Mucosa of descending colon (tissue), 3 donors: Measurements from ENCODE around the gene PKIG. TPM values are rescaled to one million over a fixed set of nuclear protein-coding genes. Genes with fewer than 3 reads are reported as not detected.

ENCODE experiments used
- ATAC-seq: fragments of 200-7000 bp; cut with Tn5 transposase; one replicate; pipeline ENCODE4 v1.9.1; 2020; ENCODE audit warnings: mild to moderate bottlenecking, moderate library complexity
- DNase-seq, 3 donors: peaks; one replicate each; pipeline ENCODE4 v3.0.0-alpha.2; 2020
- H3K36me3 ChIP-seq: fragments of 200-600 bp; one replicate; pipeline ENCODE4 v1.8.0; 2021; ENCODE audit warnings: low read depth, mild to moderate bottlenecking
- H3K4me1 ChIP-seq: fragments of 200-600 bp; one replicate; pipeline ENCODE4 v1.8.0; 2021; ENCODE audit warnings: low read depth, mild to moderate bottlenecking
- H3K4me3 ChIP-seq: fragments of 200-600 bp; one replicate; pipeline ENCODE4 v1.8.0; 2021; ENCODE audit warnings: mild to moderate bottlenecking
- H3K9me3 ChIP-seq: fragments of 200-600 bp; one replicate; pipeline ENCODE4 v1.8.0; 2021; ENCODE audit warnings: mild to moderate bottlenecking
- intact Hi-C, 2 donors: fragments of 100-400 bp; cut with DNase I in 1 of 2; cut with micrococcal nuclease in 1 of 2; formaldehyde crosslinking; loops; one replicate each; pipeline versions ENCODE4 v1.11.0 to v1.11.1; 2022; cut with DNase I, micrococcal nuclease
- total RNA-seq, 3 donors: library from RNA; stranded (reverse); fragmentation: NEBNext Ultra II Directional in 2 of 3; extraction: Animal tissue kit (Norgen Biotek cat#: 25700) in 2 of 3; gene quantifications; one replicate each; pipeline versions ENCODE4 v1.2.1 to v1.2.4, GENCODE V29; 2021 to 2023
- TF ChIP-seq, protein P1 (sequence below): fragments of 200-600 bp; IDR thresholded peaks from one replicate; pipeline ENCODE4 v1.8.0; 2022; ENCODE audit warnings: antibody characterized with exemption, mild to moderate bottlenecking
- donor health status: DM: no; HTN: no; CAD: no; lungs with moderate emphysema.
- donor health status: DM: no; HTN: no; CAD: no.
- donor health status: DM: no; HTN: yes; CAD: no.

Gene PKIG
- total RNA-seq, 3 donors from 2014 or later: 39.9 to 101 (median 42.4) TPM

DNA sequence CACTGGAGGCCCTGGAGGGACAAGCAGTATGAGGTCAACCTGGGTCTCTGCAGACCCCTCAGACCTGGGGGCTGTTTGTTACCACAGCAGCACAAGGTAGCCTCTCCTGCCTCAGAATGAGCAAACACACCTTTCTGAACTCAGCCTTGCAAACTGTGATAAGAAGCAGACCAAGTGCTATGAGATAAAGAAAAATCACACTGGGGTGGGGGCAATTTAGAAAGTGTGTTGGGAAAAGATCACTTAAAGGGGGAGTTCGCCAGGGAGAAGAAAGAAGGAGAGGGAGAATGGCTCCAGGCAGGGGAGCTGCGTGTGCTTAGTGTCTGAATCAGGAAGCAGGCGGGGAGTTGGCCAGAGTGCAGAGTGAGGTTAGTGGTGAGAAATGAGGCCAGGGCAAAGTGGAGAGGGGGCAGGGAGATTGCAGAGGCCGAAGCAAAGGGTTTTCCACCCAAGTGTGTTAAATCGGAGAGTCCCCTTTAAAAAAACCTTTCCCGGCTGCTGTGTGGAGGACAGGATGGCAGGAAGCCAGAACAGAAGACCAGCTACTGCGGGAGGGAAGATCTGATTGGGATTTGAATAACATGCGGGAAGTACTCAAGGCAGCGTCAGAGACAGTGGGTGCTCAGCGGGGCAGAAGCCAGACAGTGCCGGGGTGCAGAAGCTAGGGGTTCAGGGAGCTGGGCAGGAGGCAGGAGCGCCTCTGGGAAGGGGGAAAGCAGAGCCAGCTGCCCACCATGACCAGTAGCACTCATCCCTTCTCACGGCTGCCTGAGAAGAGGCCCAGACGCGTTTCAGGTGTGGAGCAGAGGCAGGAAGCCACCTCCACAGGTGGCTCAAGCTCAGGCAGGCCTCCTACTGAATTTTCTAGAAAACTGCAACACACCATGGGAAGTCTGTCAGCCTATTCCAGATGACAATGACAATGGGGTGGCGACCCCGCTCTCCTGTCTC, 60.1 kb downstream of the PKIG start:
- H3K36me3 ChIP-seq: no peaks in the 10 kb centered on the region
- ATAC-seq (peak; percentile 81), DNase-seq (peak; percentile 66 to 79 (median 74))
- TF ChIP-seq, protein P1, sequence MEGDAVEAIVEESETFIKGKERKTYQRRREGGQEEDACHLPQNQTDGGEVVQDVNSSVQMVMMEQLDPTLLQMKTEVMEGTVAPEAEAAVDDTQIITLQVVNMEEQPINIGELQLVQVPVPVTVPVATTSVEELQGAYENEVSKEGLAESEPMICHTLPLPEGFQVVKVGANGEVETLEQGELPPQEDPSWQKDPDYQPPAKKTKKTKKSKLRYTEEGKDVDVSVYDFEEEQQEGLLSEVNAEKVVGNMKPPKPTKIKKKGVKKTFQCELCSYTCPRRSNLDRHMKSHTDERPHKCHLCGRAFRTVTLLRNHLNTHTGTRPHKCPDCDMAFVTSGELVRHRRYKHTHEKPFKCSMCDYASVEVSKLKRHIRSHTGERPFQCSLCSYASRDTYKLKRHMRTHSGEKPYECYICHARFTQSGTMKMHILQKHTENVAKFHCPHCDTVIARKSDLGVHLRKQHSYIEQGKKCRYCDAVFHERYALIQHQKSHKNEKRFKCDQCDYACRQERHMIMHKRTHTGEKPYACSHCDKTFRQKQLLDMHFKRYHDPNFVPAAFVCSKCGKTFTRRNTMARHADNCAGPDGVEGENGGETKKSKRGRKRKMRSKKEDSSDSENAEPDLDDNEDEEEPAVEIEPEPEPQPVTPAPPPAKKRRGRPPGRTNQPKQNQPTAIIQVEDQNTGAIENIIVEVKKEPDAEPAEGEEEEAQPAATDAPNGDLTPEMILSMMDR: no peak
- H3K9me3 ChIP-seq: no peaks in the 10 kb centered on the region
- peaks cover 23% of the 10 kb centered on the region for H3K4me1 ChIP-seq
- H3K4me3 ChIP-seq: no peak overlapping the region
- intact Hi-C loops: no loop called here

DNA sequence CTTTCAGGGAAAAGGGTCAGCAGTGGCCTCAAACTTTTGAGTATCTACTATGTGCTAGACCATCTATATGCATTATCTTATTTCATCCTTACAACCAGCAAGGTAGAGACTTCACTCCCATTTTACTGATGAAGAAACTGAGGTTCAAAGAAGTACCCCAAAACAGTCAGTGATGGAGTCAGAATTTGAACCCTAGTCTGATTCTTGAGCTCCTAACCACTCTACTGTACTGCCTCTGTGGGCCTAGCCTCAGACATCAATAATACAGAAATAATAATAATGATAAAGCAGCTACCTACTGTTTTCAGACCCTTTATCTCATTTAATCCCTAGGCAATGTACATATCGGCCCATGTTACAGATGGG, 60.8 kb downstream of the PKIG start:
- H3K4me1 ChIP-seq: peaks cover 23% of the 10 kb centered on the region
- no peak overlapping the region for H3K4me3 ChIP-seq
- TF ChIP-seq, protein P1: no peak
- H3K9me3 ChIP-seq: no peaks in the 10 kb centered on the region
- intact Hi-C loops: no loop called here
- ATAC-seq (no peak), DNase-seq (no peak)
- H3K36me3 ChIP-seq: no peaks in the 10 kb centered on the region

DNA sequence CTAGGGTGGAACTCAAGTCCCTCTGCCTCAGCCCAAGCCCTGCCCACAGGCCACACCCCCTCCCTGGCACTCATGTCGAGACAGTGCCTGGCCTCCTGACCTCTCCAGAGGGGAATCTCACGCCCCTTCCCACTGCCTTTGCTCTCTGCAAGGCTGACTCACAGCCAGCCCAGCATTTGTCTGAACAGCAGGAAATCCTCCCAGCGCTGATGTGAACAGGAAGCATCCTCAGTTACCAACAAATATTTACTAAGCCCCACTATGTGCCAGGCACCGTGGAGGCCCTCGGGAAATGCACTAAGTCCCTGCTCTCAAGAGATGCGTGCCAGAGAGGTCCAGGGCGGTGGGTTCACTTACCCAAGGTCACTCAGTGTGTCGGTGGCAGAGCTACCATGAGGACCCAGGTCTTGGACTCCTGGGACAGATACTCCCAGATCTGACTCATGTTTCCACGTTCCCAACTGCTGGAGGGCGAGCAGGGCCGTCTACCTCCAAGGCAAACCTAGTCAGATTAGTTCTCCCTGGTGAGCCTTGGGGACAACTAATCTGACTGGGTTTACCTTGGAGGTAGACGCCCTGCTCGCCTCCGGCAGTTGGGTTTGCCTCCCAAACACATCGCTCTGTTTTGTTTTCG, 61.3 kb downstream of the PKIG start:
- H3K9me3 ChIP-seq: no peaks in the 10 kb centered on the region
- intact Hi-C loops: no loop called here
- DNase-seq (peak; percentile 46 to 82 (median 54)), ATAC-seq (peak; percentile 22)
- H3K36me3 ChIP-seq: no peaks in the 10 kb centered on the region
- no peak overlapping the region for H3K4me3 ChIP-seq
- TF ChIP-seq, protein P1: no peak
- H3K4me1 ChIP-seq: peaks cover 23% of the 10 kb centered on the region

DNA sequence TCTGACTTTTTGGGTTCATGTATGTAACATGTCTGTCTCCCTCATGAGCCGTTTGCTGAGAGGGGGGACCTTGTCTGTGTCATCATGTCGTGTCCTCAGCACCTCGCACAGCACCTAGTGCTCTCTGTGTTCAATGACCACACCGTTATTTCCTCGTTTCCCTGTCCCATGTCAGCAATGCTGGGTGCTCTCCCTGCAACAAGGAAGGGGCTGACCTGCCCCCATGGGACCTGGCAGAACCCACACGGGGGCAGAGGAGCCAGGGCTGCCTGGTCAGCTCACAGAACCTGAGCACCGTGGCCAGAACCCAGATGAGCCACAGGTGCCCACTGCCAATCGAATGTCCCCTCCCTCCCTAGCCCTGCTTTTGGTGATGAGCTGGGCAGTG, 61.8 kb downstream of the PKIG start:
- TF ChIP-seq, protein P1: no peak
- Histone ChIP-seq H3K4me3 (no peak overlapping the region), H3K9me3 (no peaks in the 10 kb centered on the region), H3K36me3 (no peaks in the 10 kb centered on the region), H3K4me1 (peaks cover 23% of the 10 kb centered on the region)
- intact Hi-C loops: no loop called here
- no peak for DNase-seq
- ATAC-seq: no peak

DNA sequence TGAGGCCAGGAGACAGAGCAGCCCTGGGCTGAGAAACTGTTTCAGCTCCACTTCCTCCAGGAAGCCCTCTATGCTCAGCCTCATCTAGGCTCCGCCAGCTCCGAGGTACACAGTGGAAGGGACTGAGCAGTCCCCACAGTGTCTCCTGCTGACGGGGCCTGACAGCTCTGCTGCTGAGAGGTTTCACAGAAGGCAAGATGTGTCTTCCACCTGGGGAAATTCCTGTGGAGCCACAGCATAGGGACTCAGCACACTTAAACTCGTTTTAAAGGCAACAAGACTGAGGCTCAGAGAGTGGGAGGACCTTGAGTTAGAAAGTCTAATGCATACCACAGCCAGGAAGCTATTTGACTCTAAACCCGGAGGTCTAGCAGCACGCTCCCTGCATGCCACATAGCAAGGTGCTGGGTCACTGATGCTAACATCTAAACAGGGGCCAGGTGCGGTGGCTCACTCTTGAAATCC, 62.3 kb downstream of the PKIG start:
- intact Hi-C loops: no loop called here
- H3K9me3 ChIP-seq: no peaks in the 10 kb centered on the region
- DNase-seq (no peak), ATAC-seq (peak; percentile 7)
- H3K4me3 ChIP-seq: no peak overlapping the region
- H3K36me3 ChIP-seq: no peaks in the 10 kb centered on the region
- H3K4me1 ChIP-seq: peaks cover 23% of the 10 kb centered on the region
- TF ChIP-seq, protein P1: no peak
